Sciatic nerve (tissue), 2 donors: ENCODE results near the gene GLG1. TPM values are rescaled to one million over a fixed set of nuclear protein-coding genes. Genes with fewer than 3 reads are reported as not detected.

Source experiments
- ATAC-seq: fragments of 200-7000 bp; cut with Tn5 transposase; one replicate; pipeline ENCODE4 v1.9.1; 2020; ENCODE audit warnings: mild to moderate bottlenecking, moderate library complexity
- DNase-seq: peaks from one replicate; pipeline ENCODE4 v3.0.0-alpha.2; 2020; ENCODE audit warnings: low spot score
- intact Hi-C: fragments of 100-400 bp; cut with DNase I; formaldehyde crosslinking; loops from one replicate; pipeline ENCODE4 v1.14.2; 2022
- total RNA-seq: library from RNA; stranded (reverse); fragmentation: NEBNext Ultra II Directional; extraction: Animal tissue kit (Norgen Biotek cat#: 25700); gene quantifications from one replicate; pipeline ENCODE4 v1.2.1, GENCODE V29; 2021
- donor health status: DM: no; HTN: no; CAD: no.
- donor health status: DM: no; HTN: no; CAD: no.

GLG1 gene
- total RNA-seq, 1 donor from 2014 or later: 145 TPM

DNA sequence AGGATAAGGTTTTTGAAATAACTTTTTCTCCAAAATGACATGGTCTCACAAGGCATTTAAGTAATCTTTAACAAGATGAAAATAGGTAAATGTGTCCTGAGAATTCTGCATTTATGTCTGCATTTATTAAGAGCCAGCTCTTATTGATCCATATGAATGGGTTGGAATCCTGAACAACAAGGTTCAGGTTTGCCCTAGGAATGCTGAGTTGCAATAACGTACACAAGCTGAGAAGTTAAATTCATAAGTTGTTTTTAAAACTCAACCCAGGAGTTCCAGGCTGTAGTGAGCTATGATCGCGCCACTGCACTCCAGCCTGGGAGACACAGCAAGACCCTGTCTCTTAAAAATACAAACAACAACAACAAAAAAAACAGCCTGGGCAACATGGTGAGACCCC lies 28.1 kb downstream of the GLG1 start:
- intact Hi-C loops: no loop called here
- no peak for ATAC-seq

DNA sequence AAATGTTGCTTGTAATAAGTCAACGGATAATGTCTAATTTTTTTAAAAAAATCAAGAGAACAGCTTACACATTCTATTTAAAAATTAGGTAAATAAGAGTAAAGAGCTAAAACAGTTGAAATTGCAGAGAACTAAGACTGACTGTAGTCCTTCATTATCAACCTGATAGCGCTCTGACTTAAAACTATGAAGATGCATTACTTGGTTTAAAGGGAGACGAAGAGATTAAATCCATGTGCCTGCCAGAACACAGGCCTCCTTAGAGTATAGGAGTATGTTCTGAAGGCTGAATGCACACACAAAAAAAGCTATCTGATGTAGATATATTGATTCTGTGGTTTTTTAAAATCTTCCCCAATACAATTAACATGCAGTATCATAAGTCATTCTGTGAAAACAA lies 28.5 kb downstream of the GLG1 start:
- ATAC-seq (no peak), DNase-seq (no peak)
- intact Hi-C loops: no loop called here

More for the DNA sequence above, 28.1 kb downstream of the GLG1 start:
- DNase-seq: no peak

DNA sequence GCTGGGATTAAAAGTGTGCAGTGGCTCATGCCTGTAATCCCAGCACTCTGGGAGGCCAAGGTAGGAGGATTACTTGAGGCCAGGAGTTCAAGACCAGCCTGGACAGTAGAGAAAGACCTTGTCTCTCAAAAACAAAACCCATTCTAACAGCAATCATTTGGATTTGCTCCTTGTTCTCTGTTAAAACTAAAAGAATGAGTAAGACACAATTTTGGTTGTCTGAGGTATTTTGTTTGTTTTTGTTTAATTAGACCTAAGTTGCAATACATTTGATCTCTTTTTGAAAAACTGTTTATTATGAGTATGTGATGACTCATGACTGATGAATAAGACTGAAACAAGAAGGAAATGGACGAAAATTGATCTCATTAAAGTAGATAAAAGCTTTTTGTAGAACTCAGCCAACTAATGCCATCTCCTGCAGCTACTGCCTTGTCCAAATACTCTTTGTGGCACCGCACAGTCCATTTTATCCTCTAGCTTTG lies 29.0 kb downstream of the GLG1 start:
- intact Hi-C loops: no loop called here
- ATAC-seq (no peak), DNase-seq (no peak)

DNA sequence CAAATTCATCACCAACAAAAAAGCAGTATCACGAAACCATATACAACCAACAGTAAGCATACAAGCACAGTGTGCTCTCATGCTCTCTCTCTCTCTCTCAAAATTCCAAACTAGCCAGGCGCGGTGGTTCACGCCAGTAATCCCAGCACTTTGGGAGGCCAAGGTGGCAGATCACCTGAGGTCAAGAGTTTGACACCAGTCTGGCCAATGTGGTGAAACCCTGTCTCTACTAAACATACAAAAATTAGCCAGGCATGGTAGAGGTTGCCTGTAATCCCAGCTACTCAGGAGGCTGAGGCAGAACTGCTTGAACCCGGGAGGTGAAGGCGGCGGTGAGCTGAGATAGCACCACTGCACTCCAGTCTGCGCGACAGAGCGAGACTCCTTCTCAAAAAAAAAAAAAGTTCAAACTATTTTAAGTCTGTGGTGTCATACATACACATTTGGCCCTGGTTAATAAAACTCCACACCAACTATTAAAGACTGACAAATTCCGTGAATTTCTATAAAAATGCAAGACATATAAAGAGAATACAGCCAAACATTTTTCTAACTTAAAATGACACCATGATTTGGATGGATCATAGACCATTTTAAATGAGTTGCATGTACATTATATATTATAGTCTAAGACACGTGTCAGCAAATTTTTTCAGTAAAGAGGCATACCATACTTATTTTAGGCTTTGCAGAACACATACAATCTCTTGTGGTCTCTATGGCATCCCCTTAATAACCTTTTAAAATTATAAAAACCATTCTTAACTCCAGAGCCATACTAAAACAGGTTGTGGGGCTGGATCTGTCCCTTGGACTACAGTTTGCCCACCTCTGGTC lies 30.9 kb downstream of the GLG1 start:
- DNase-seq (no peak), ATAC-seq (no peak)
- intact Hi-C loops: no loop called here

DNA sequence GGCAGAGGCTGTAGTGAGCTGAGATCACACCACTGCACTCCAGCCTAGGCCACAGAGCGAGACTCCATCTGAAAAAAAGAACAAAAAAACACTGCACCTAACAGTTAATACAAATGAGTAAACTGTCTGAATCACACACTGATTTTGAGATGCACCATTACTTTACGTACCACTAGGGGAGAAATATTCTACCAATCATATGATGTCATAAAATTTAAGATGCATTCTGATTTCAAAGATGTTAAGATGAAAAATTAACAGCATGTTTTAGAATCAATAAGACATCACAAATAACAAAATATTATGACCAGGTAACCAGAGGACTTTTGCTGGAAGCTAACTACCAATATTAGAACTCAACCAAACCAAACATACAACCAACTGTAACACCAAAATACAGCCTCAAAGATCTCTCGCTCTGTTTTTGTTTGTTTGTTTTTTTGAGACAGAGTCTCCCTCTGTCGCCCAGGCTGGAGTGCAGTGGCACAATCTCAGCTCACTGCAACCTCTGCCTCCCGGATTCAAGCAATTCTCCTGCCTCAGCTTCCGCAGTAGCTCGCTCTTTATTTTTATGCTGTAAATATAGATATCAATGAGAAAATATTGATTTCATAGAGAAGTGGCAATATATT lies 31.6 kb downstream of the GLG1 start:
- no peak for ATAC-seq
- no peak for DNase-seq
- intact Hi-C loops: no loop called here

DNA sequence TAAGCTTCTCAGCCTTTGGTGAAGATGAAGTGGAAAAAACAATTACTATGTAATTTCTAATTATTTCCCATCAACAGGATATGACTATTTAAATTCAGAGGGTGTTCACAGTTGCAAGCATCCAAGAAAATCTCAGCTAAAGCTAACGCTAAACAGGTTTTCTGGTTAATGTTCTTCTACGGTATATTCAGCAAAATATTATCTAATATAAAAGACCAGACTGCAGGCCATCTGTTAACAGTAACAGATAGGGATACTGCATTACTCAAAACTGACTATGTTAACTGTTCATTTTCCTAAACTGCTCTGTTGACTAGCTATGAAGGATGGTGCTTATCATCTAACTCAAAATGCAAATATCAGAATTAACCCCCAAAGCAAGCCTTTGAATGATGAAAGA lies 32.8 kb downstream of the GLG1 start:
- DNase-seq: no peak
- intact Hi-C loops: no loop called here
- no peak for ATAC-seq

DNA sequence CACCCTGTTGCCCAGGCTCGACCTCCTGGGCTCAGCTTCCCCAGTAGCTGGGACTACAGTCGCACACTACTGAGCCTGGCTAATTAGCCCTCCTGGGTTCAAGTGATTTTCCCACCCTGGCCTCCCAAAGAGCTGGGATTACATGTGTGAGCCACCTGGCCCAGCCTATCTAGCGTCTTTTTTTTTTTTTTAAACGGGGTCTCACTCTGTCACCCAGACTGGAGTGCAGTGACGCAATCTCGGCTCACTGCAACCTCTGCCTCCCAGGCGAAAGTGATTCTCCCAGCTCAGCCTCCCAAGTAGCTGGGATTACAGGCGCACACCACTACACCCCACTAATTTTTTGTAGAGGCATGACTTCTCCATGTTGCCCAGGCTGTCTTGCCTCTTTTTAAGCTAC lies 33.3 kb downstream of the GLG1 start:
- ATAC-seq (no peak), DNase-seq (no peak)
- intact Hi-C loops: no loop called here

DNA sequence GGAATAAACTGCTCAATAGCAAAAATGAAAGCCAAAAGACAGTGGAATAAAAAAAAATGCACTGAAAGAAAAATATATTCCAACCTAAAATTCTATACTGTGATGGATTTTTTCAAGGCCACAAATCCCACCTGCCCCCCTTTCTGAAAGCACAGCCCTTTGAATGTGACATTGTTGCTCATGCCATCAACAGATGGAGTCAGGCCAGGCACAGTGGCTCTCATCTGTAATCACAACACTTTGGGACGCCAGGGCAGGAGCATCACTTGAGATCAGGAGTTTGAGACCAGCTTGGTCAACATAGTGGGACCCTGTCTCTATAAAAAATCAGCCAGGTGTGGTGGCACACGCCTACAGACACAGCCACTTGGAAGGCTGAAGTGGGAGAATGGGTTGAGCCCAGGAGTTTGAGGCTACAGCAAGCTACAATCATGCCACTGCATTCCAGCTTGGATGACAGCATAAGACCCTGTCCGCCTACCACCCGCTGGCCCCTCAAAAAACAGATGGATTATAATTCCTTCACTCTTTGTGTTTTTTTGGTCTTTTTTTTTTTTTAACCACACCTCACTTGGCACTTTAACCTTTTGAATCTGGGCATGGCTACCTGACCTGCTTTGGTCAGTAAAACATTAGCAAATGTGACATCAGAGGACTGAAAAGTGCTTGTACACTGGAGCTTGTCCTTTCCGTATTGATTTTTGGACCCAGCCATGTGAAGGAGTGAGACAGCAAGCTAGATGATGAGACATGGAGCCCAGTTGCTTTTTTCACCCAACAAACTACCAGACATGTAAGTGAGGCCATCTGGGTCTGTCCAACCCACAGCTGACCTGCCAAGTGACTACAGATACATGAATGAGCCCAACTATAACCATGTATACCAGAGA lies 36.3 kb downstream of the GLG1 start:
- no peak for DNase-seq
- no peak for ATAC-seq
- intact Hi-C loops: no loop called here

DNA sequence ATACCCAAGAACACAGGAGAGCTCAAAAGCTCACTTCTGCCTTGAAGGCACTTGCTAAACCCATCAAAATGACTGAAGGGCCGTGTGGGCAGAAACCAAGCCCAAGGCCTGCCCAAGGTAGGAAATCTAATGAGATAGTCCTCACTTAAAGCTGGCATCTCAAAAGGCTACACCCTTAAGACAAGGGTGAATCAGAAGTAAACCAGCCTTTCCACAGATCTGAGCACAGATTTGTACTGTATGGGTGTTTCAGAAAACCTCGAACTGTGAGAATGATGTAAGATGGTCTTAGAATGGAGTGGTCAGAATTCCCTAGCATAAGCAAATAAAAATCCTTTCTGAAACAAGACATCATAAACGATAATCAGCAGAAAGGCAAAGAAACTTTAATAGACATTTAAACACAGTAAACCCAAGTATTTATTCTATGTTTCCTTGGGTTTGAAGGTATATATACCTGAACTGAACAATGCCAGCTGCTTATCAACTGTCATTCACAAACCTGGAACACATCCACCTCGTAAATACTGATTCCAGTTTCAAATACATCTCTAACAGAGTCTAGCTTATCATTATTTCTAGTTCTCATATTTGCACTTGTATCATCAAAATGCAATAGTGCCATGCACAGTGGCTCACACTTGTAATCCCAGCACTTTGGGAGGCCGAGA lies 37.8 kb downstream of the GLG1 start:
- ATAC-seq (no peak), DNase-seq (no peak)
- intact Hi-C loops: no loop called here

DNA sequence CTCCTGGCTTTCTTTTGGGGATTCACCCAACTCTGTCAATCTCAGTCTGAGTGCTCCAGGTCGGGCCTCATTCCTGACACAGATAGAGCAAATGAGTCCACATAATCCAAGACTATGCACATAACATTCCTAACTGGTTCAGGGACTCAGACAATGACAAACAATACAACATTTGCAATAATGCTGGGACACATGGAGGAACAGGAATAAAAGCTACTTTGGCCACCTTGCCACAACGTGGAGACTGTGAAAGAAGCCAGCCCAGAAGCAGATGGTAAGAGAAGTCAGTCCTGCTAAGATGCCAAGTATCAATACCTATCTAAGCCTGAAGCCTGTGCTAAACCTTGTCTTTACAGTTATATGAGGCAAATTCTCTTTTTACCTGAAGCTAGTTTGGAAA lies 39.0 kb downstream of the GLG1 start:
- ATAC-seq: no peak
- DNase-seq: no peak
- intact Hi-C loops: no loop called here

DNA sequence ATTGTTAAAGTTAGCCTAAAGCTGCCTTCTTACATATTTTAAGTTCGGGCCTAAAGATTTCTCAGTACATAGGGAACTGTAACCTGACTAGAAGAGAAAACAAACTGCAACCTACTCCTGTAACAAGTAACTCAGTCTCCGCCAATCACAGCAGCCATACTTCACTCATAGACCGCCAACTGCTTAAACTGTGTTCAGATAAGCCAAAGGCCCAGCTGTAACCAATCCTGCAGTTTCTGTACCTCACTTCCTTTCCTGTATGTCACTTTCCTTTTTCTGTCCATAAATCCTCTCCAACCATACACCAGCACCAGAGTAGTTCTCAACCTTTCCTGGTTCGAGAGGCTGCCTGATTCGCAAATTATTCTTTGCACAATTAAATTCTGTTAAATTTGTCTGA lies 41.5 kb downstream of the GLG1 start:
- intact Hi-C loops: no loop called here
- DNase-seq (no peak), ATAC-seq (no peak)

DNA sequence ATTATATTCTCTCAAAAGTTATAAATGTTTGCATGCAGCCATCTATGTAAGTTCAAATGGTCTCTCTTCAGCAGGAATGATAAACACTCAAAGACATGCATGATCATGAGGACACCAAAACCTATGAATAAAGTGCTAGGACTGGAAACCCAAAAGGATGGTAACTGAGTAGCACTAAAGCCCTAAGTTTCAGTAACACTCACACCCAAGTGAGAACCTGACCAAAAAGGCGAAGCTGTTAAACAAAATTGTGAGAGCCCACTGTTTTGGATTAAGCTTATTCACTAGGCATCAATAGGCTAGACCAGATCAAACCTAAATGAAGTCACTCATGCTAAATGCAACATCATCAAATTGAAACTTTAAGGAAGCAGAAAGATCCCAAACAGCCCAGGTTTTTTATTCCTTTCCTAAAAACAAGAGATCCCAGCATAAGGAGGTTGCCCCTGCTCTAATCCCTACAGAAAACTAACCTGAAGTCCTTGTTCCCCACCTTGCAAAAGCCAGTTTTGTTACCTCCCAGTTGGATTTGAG lies 42.4 kb downstream of the GLG1 start:
- no peak for ATAC-seq
- DNase-seq: no peak
- intact Hi-C loops: no loop called here

DNA sequence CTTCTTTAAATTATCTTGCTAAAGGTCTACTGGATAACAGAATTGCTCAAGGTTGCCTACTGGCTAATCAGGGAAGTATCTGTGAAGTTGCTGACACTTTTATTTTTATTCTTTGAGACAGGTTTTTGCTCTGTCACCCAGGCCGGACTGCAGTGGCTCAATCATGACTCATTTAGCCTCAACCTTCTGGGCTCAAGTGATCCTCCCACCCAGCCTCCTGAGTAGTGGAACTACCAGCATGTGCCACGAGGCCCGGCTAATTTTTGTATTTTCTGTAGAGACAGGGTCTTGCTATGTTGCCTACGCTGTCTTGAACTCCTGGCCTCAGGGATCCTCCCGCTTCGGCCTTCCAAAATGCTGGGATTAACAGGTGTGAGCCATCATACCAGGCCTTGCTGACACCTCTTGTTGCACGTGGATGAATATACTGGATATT lies 43.1 kb downstream of the GLG1 start:
- intact Hi-C loops: no loop called here
- ATAC-seq (no peak), DNase-seq (no peak)

DNA sequence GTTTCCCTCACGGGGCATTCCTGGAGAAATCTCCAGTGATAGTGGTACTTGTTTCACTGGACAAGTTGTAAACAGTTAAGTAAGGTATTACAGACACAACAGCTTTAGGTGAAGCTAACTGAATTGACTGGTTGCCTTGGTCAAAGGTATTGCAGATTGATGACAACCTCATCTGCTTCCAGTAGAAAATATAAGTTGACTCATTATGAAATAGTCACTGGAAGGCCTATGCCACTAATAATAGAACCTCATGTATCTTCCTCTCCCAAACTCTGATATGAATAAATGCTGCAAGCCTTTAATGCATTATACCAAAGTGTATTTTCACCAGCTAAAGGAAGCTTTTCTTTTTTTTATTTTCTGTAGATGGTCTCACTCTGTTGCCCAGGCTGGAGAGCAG lies 44.8 kb downstream of the GLG1 start:
- DNase-seq (no peak), ATAC-seq (no peak)
- intact Hi-C loops: no loop called here

DNA sequence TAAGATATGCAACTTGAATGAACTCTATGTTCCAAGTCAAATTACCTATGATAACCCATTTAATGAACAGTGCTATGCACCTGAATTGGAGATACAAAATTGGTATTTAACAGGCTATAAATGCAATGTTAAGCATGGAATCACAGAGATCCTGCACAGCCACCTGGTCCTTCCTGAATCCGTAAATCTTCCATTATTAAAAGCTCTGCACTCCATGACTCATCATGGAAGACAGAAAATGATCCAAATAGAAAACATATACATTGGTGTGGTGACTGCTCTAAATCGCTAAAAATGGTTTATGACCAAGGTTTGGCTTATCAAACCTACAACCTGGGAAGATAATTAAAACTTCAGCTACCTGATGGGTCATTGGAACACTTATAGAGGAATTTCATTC lies 45.3 kb downstream of the GLG1 start:
- ATAC-seq: no peak

DNA sequence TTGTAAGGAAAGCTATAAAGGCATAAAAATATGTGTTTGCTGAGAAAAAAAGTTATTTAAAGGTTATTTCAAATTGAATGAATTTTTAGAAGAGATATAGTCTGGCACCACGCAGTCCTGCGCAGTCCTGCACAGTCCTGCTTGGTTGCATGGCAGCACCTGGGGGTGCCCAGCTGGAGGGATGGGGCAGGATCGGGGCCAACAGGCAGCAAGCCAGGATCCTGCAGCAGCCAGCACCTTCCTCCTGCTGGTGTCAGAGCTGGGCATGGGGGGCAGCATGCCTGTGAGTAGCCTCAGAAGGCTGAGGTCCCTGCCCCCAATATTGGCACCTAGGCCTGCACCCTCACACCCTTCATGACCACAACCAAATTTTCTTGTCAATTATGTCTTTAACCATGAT lies 46.0 kb downstream of the GLG1 start:
- DNase-seq (no peak), ATAC-seq (no peak)
- intact Hi-C loops: no loop called here

More for the DNA sequence above, 45.3 kb downstream of the GLG1 start:
- intact Hi-C loops: no loop called here
- DNase-seq: no peak

DNA sequence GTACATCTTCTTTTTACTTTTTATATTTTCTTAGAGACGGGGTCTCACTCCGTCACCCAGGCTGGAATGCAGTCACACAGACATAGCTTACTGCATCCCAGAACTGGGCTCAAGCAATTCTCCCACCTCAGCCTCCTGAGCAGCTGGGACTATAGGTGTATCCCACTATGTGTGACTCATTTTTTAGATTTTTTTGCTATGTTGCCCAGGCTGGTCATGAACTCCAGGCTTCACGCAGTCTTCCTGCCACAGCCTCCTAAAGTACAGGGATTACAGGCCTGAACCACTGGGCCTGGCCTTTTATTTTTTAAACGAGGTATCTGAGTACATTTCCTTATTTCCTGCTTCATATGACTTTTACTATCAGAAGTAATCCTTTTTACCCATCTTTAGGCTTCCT lies 48.0 kb downstream of the GLG1 start:
- ATAC-seq (no peak), DNase-seq (no peak)
- intact Hi-C loops: no loop called here

DNA sequence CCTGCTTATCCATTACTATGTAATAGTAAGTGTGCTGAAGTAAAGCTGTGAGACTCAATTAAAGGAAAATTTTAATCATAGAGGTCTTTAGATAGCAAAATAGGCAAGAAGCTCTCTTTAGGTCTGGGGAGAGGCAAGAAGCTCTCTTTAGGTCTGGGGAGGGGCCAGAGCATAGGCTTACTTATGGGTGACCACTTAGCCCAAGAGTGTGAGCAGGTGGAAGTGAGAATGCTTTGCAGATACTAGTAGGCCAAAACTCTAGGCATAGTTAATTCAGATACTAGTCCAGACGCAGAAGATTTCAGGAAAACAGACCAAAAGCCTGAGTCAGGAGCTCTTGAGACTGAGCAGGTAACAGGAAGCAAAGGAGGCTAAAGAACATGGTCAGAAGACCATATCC lies 49.6 kb downstream of the GLG1 start:
- intact Hi-C loops: no loop called here
- ATAC-seq: no peak

DNA sequence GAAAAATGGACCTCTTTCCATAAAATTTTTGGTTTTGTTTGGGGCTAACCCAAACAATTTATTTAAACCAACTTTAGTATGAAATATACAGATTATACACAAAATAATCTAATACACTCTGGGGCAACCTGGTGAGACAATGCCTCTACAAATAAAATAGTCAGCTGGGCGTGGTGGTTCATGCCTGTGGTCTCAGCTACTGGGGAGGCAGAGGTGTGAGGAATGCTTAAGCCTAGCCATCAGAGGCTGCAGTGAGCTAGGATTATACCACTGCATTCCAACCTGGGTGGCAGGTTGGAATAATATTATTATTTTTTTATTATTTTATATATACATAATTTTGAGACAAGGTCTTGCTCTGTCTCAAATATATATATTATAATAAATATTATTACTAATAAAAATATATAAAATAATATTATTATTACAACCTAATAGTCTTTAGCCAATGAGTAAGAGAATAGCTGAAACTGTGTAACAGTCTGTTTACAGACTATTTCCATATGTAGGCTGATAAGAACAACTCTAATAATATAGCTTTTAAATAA lies 50.5 kb downstream of the GLG1 start:
- no peak for ATAC-seq
- no peak for DNase-seq

More for the DNA sequence above, 49.6 kb downstream of the GLG1 start:
- no peak for DNase-seq

More for the DNA sequence above, 50.5 kb downstream of the GLG1 start:
- intact Hi-C loops: no loop called here
